Naive B cell (primary cell): ENCODE results near the gene TSPAN14. TPM values are rescaled to one million over a fixed set of nuclear protein-coding genes. Genes with fewer than 3 reads are reported as not detected.
A peak's percentile ranks its signal among the peaks of the same experiment; 100 is the strongest.

Experiments used
- ATAC-seq, 2 donors: fragments of 150-1000 bp; cut with Tn5 transposase; 2 replicates each; pipeline ENCODE4 v1.10.0; 2021; ENCODE audit warnings: low read depth in 2 of 2, mild to moderate bottlenecking in 2 of 2, moderate library complexity in 2 of 2
- DNase-seq: peaks from one replicate; pipeline ENCODE4 v3.0.0; 2022
- H3K27ac Mint-ChIP-seq, 6 donors: one replicate each; pipeline ENCODE4 v1.8.0; 2020 to 2022; ENCODE audit warnings: mild to moderate bottlenecking in 6 of 6, mixed read lengths in 6 of 6, moderate library complexity in 5 of 6, inconsistent platforms in 2 of 6
- H3K27me3 Mint-ChIP-seq, 3 donors: one replicate each; pipeline ENCODE4 v1.8.0; 2021 to 2022; ENCODE audit warnings: mixed read lengths in 3 of 3, mild to moderate bottlenecking in 1 of 3
- H3K36me3 Mint-ChIP-seq, 2 donors: one replicate each; pipeline ENCODE4 v1.8.0; 2020 to 2022; ENCODE audit warnings: mixed read lengths in 2 of 2, inconsistent platforms in 1 of 2, mild to moderate bottlenecking in 1 of 2
- H3K4me1 Mint-ChIP-seq, 3 donors: one replicate each; pipeline ENCODE4 v1.8.0; 2020 to 2022; ENCODE audit warnings: mixed read lengths in 3 of 3, inconsistent platforms in 1 of 3, mild to moderate bottlenecking in 1 of 3, moderate library complexity in 1 of 3
- H3K4me3 Mint-ChIP-seq, 8 donors: one replicate each; pipeline ENCODE4 v1.8.0; 2020 to 2022; ENCODE audit warnings: mild to moderate bottlenecking in 8 of 8, mixed read lengths in 8 of 8, moderate library complexity in 8 of 8, inconsistent platforms in 2 of 8
- H3K9me3 Mint-ChIP-seq, 7 donors: one replicate each; pipeline ENCODE4 v1.8.0; 2020 to 2022; ENCODE audit warnings: mixed read lengths in 7 of 7, mild to moderate bottlenecking in 5 of 7, inconsistent platforms in 2 of 7, moderate library complexity in 1 of 7
- polyA plus RNA-seq, 6 donors: library from polyadenylated mRNA; unstranded; fragments of 300-500 nt; fragmentation: Illumina TruSeq; gene quantifications; one replicate each; pipeline ENCODE4 v1.2.3, GENCODE V29; 2021; ENCODE audit warnings: low read depth in 6 of 6

The TSPAN14 gene
- polyA plus RNA-seq, 6 donors from 2014 or later, result 31.0 to 60.8 (median 38.1) TPM

- peaks cover 5 to 6% of the 10 kb centered on the region in 2 donors for H3K36me3 Mint-ChIP-seq
- H3K4me3 Mint-ChIP-seq, result peak overlapping the region in 1 of 8 donors; percentile 37
- no peaks in the 10 kb centered on the region for H3K27me3 Mint-ChIP-seq
- ATAC-seq (no peak), DNase-seq (no peak)
- H3K27ac Mint-ChIP-seq, result peak overlapping the region in 2 of 6 donors; percentile 27 to 71
- peaks cover 39 to 58% (median 47%) of the 10 kb centered on the region in 3 donors for H3K4me1 Mint-ChIP-seq
- H3K9me3 Mint-ChIP-seq, result peaks cover 0 to 4% (median 0%) of the 10 kb centered on the region in 7 donors
Measured at GRCh38 chr10:80484676-80485075, 30.6 kb downstream of the TSPAN14 start.

GRCh38 chr10:80485076-80485945, 31.2 kb downstream of the TSPAN14 start:
- Mint-ChIP-seq H3K4me1 (peaks cover 46 to 61% (median 51%) of the 10 kb centered on the region in 3 donors), H3K27ac (peak overlapping the region in 2 of 6 donors; percentile 27 to 76), H3K9me3 (peaks cover 0 to 4% (median under 1%) of the 10 kb centered on the region in 7 donors), H3K27me3 (no peaks in the 10 kb centered on the region), H3K4me3 (peak overlapping the region in 4 of 8 donors; percentile 6 to 43 (median 31)), H3K36me3 (peaks cover 11 to 12% of the 10 kb centered on the region in 2 donors)
- ATAC-seq, result no peak
- no peak for DNase-seq

GRCh38 chr10:80485946-80486764, 32.0 kb downstream of the TSPAN14 start:
- no peaks in the 10 kb centered on the region for H3K27me3 Mint-ChIP-seq
- H3K27ac Mint-ChIP-seq, result peak overlapping the region; percentile 27 to 86 (median 60)
- H3K4me1 Mint-ChIP-seq, result peaks cover 51 to 59% (median 57%) of the 10 kb centered on the region in 3 donors
- DNase-seq (no peak), ATAC-seq (no peak)
- H3K4me3 Mint-ChIP-seq, result peak overlapping the region in 5 of 8 donors; percentile 6 to 43 (median 25)
- peaks cover 18% of the 10 kb centered on the region in 2 donors for H3K36me3 Mint-ChIP-seq
- H3K9me3 Mint-ChIP-seq, result peaks cover 0 to 5% (median 0%) of the 10 kb centered on the region in 7 donors

- ATAC-seq (no peak), DNase-seq (no peak)
- no peaks in the 10 kb centered on the region for H3K27me3 Mint-ChIP-seq
- no peak overlapping the region for H3K4me3 Mint-ChIP-seq
- peaks cover 53 to 62% (median 56%) of the 10 kb centered on the region in 3 donors for H3K4me1 Mint-ChIP-seq
- peaks cover 0 to 5% (median 0%) of the 10 kb centered on the region in 7 donors for H3K9me3 Mint-ChIP-seq
- H3K27ac Mint-ChIP-seq, result peak overlapping the region in 3 of 6 donors; percentile 54 to 86 (median 85)
- H3K36me3 Mint-ChIP-seq, result peaks cover 23 to 25% of the 10 kb centered on the region in 2 donors
Measured at GRCh38 chr10:80486785-80487420, 32.8 kb downstream of the TSPAN14 start.

GRCh38 chr10:80487421-80487785, 33.3 kb downstream of the TSPAN14 start:
- Mint-ChIP-seq H3K4me3 (peak overlapping the region in 1 of 8 donors; percentile 13), H3K27me3 (no peaks in the 10 kb centered on the region), H3K27ac (peak overlapping the region in 4 of 6 donors; percentile 43 to 85 (median 50)), H3K4me1 (peaks cover 50 to 67% (median 55%) of the 10 kb centered on the region in 3 donors), H3K36me3 (peaks cover 26 to 27% of the 10 kb centered on the region in 2 donors), H3K9me3 (peaks cover 0 to 5% (median 0%) of the 10 kb centered on the region in 7 donors)
- DNase-seq (no peak), ATAC-seq (no peak)

- Mint-ChIP-seq H3K4me1 (peaks cover 54 to 73% (median 55%) of the 10 kb centered on the region in 3 donors), H3K27ac (peak overlapping the region in 5 of 6 donors; percentile 37 to 85 (median 45)), H3K4me3 (peak overlapping the region in 1 of 8 donors; percentile 45), H3K27me3 (no peaks in the 10 kb centered on the region), H3K9me3 (peaks cover 0 to 5% (median 0%) of the 10 kb centered on the region in 7 donors), H3K36me3 (peaks cover 26 to 27% of the 10 kb centered on the region in 2 donors)
- DNase-seq (no peak), ATAC-seq (no peak)
Measured at GRCh38 chr10:80487791-80488538, 33.9 kb downstream of the TSPAN14 start.

GRCh38 chr10:80488539-80489066, 34.5 kb downstream of the TSPAN14 start:
- H3K27me3 Mint-ChIP-seq, result no peaks in the 10 kb centered on the region
- H3K36me3 Mint-ChIP-seq, result peaks cover 26 to 27% of the 10 kb centered on the region in 2 donors
- ATAC-seq (no peak), DNase-seq (no peak)
- no peak overlapping the region for H3K4me3 Mint-ChIP-seq
- H3K9me3 Mint-ChIP-seq, result peaks cover 0 to 5% (median 0%) of the 10 kb centered on the region in 7 donors
- peak overlapping the region in 1 of 6 donors; percentile 80 for H3K27ac Mint-ChIP-seq
- peaks cover 58 to 78% (median 60%) of the 10 kb centered on the region in 3 donors for H3K4me1 Mint-ChIP-seq

- Mint-ChIP-seq H3K36me3 (peaks cover 30 to 32% of the 10 kb centered on the region in 2 donors), H3K27me3 (no peaks in the 10 kb centered on the region), H3K27ac (peak overlapping the region in 3 of 6 donors; percentile 11 to 86 (median 80)), H3K4me1 (peaks cover 61 to 77% (median 62%) of the 10 kb centered on the region in 3 donors), H3K9me3 (peaks cover 0 to 5% (median 0%) of the 10 kb centered on the region in 7 donors), H3K4me3 (peak overlapping the region in 1 of 8 donors; percentile 78)
- no peak for DNase-seq
- no peak for ATAC-seq
Measured at GRCh38 chr10:80489371-80490112, 35.4 kb downstream of the TSPAN14 start.

- peaks cover 46 to 62% (median 49%) of the 10 kb centered on the region in 3 donors for H3K4me1 Mint-ChIP-seq
- peaks cover under 1 to 11% (median 6%) of the 10 kb centered on the region in 7 donors for H3K9me3 Mint-ChIP-seq
- ATAC-seq (no peak), DNase-seq (no peak)
- H3K4me3 Mint-ChIP-seq, result peak overlapping the region in 1 of 8 donors; percentile 48
- peak overlapping the region in 1 of 6 donors; percentile 54 for H3K27ac Mint-ChIP-seq
- no peaks in the 10 kb centered on the region for H3K27me3 Mint-ChIP-seq
- peaks cover 44 to 45% of the 10 kb centered on the region in 2 donors for H3K36me3 Mint-ChIP-seq
Measured at GRCh38 chr10:80491251-80492102, 37.4 kb downstream of the TSPAN14 start.

GRCh38 chr10:80492848-80493521, 38.9 kb downstream of the TSPAN14 start:
- peak overlapping the region in 4 of 6 donors; percentile 3 to 55 (median 18) for H3K27ac Mint-ChIP-seq
- DNase-seq (no peak), ATAC-seq (no peak)
- H3K4me3 Mint-ChIP-seq, result peak overlapping the region in 1 of 8 donors; percentile 22
- peaks cover 35 to 59% (median 51%) of the 10 kb centered on the region in 3 donors for H3K4me1 Mint-ChIP-seq
- no peaks in the 10 kb centered on the region for H3K27me3 Mint-ChIP-seq
- peaks cover 7 to 18% (median 12%) of the 10 kb centered on the region in 7 donors for H3K9me3 Mint-ChIP-seq
- H3K36me3 Mint-ChIP-seq, result peaks cover 52% of the 10 kb centered on the region in 2 donors
